K562 (cell line): ENCODE measurements around the gene TRAK1. TPM values are rescaled to one million over a fixed set of nuclear protein-coding genes. Genes with fewer than 3 reads are reported as not detected.

Source experiments
- ATAC-seq: fragments of 200-7000 bp; cut with Tn5 transposase; 3 replicates; pipeline ENCODE4 v1.9.1; 2020; ENCODE audit warnings: moderate library complexity
- BruUV-seq: library from RNA; stranded (reverse); fragments of 400-500 nt; replicated peaks from 2 replicates; lab custom pipeline; 2021; lab: Mats Ljungman, UMichigan
- CTCF ChIA-PET: fragments of 300-600 bp; formaldehyde crosslinking; extraction: SDS; loops from one replicate; lab custom pipeline; 2021; ENCODE audit warnings: low intra/inter-chr PET ratio; lab: Yijun Ruan, JAX
- POLR2A ChIA-PET: fragments of 300-600, 350-650 bp; sonication (Branson Sonifier 250); formaldehyde crosslinking; extraction: SDS; loops from one replicate; lab custom pipeline; 2021; ENCODE audit warnings: antibody characterized with exemption, inconsistent platforms; lab: Yijun Ruan, JAX
- DNase-seq, 4 experiments: peaks; one replicate each; pipeline versions ENCODE4 v3.0.0 to v3.0.0-alpha.2; 2011 to 2018; ENCODE audit warnings: low spot score in 3 of 4, mixed read lengths in 3 of 4; ENCODE audit errors: extremely low read depth in 1 of 4
- FAIRE-seq: peaks from 2 replicates; lab custom pipeline; 2011; peaks lifted over from hg19 to GRCh38; lab: Jason Lieb, UNC
- H2AFZ ChIP-seq: 2 replicates; pipeline ENCODE4 v1.6.0; 2011; ENCODE audit warnings: low read depth, low read length, control low read depth, inconsistent platforms
- H3K27ac ChIP-seq: fragments of 200-600 bp; 3 replicates; pipeline ENCODE4 v1.8.0; 2011; ENCODE audit warnings: low read depth, mild to moderate bottlenecking, control low read depth, inconsistent platforms, low read length, moderate library complexity, mixed read lengths; ENCODE audit errors: extremely low read depth
- H3K27me3 ChIP-seq, 2 experiments: fragments of 300-600 bp in 1 of 2; 2 replicates in 1 of 2; 3 replicates in 1 of 2; pipeline versions ENCODE4 v1.6.0 to v1.8.0; 2011; ENCODE audit warnings: inconsistent platforms in 2 of 2, low read length in 2 of 2, mild to moderate bottlenecking in 1 of 2, mixed read lengths in 1 of 2, moderate library complexity in 1 of 2; ENCODE audit not compliant: control insufficient read depth in 2 of 2, insufficient read depth in 2 of 2
- H3K36me3 ChIP-seq: fragments of 300-600 bp; 3 replicates; pipeline ENCODE4 v1.8.0; 2011; ENCODE audit warnings: mild to moderate bottlenecking, low read length, inconsistent platforms; ENCODE audit not compliant: control insufficient read depth, insufficient read depth
- H3K4me1 ChIP-seq, 2 experiments: fragments of 200-600 bp in 1 of 2; replicated peaks in 1 of 2; 2 replicates in 1 of 2; 3 replicates in 1 of 2; pipeline versions ENCODE4 v1.5.1 to v1.8.0; 2011; ENCODE audit warnings: inconsistent platforms in 2 of 2, low read length in 2 of 2, mild to moderate bottlenecking in 1 of 2, mixed read lengths in 1 of 2, moderate library complexity in 1 of 2; ENCODE audit not compliant: control insufficient read depth in 2 of 2, insufficient read depth in 2 of 2
- H3K4me2 ChIP-seq: 2 replicates; pipeline ENCODE4 v1.6.1; 2011; ENCODE audit warnings: low read length, control low read depth, inconsistent platforms, mixed read lengths; ENCODE audit not compliant: insufficient read depth
- H3K4me3 ChIP-seq: fragments of 200-600 bp; sonication (generic), shearing (Covaris generic); 2 replicates; pipeline ENCODE4 v1.5.1; 2016; ENCODE audit warnings: control low read depth, inconsistent platforms
- H3K79me2 ChIP-seq: fragments of 200-600 bp; 3 replicates; pipeline ENCODE4 v1.8.0; 2011; ENCODE audit warnings: low read length, inconsistent platforms; ENCODE audit not compliant: control insufficient read depth, insufficient read depth
- H3K9ac ChIP-seq, 2 experiments: 2 replicates each; pipeline versions ENCODE4 v1.6.0 to v1.6.1; 2011; ENCODE audit warnings: low read depth in 2 of 2, low read length in 2 of 2, control low read depth in 1 of 2, inconsistent platforms in 1 of 2, mild to moderate bottlenecking in 1 of 2, mixed read lengths in 1 of 2; ENCODE audit not compliant: insufficient read depth in 1 of 2
- H3K9me1 ChIP-seq: one replicate; pipeline ENCODE4 v1.6.0; 2011; ENCODE audit warnings: inconsistent platforms, mild to moderate bottlenecking, low read length, moderate library complexity; ENCODE audit not compliant: control insufficient read depth, insufficient read depth
- H3K9me3 ChIP-seq: replicated peaks from 2 replicates; pipeline ENCODE4 v1.5.1; 2011; ENCODE audit warnings: low read depth, low read length, inconsistent platforms; ENCODE audit not compliant: control insufficient read depth, insufficient read depth
- H4K20me1 ChIP-seq: replicated peaks from 2 replicates; pipeline ENCODE4 v1.6.1; 2011; ENCODE audit warnings: low read length, inconsistent platforms, mixed read lengths; ENCODE audit not compliant: control insufficient read depth, insufficient read depth
- E2F3 ChIP-seq: fragments of 250-450 bp; sonication (Bioruptor Pico); IDR thresholded peaks from 2 replicates; pipeline ENCODE4 v1.4.0; 2020; ENCODE audit warnings: mild to moderate bottlenecking
- EP400 ChIP-seq: fragments of 450-650 bp; IDR thresholded peaks from 2 replicates; pipeline ENCODE4 v1.6.1; 2017; ENCODE audit warnings: antibody characterized with exemption, mild to moderate bottlenecking, moderate library complexity
- HSF4 ChIP-seq: fragments of 250-450 bp; sonication (Bioruptor Pico); IDR thresholded peaks from 2 replicates; pipeline ENCODE4 v2.1.2; 2022; ENCODE audit warnings: mild to moderate bottlenecking, moderate library complexity, borderline replicate concordance
- MEF2D ChIP-seq: conservative IDR thresholded peaks from 2 replicates; pipeline ENCODE4 v1.6.1; 2016; ENCODE audit warnings: low read depth, missing genetic modification characterization, missing compliant biosample characterization
- PTBP1 ChIP-seq: fragments of 200-400 bp; formaldehyde crosslinking; IDR thresholded peaks from 2 replicates; pipeline ENCODE4 v1.6.1; 2017; ENCODE audit warnings: low read depth, low read length
- THRAP3 ChIP-seq: fragments of 450-650 bp; IDR thresholded peaks from 2 replicates; pipeline ENCODE4 v1.6.1; 2016; ENCODE audit warnings: mild to moderate bottlenecking, inconsistent platforms, borderline replicate concordance
- ZSCAN29 ChIP-seq: fragments of 450-650 bp; IDR thresholded peaks from 2 replicates; pipeline ENCODE4 v1.6.1; 2017
- WGBS: fragments of 100-300 bp; shearing (Covaris generic); methylation state at CpG from one replicate; pipeline ENCODE4 v1.1.6; 2016; ENCODE audit warnings: low coverage, mixed read lengths; ENCODE audit not compliant: insufficient coverage; ENCODE audit errors: missing lambda C conversion rate; 5-methylcytosine and 5-hydroxymethylcytosine counted together
- in situ Hi-C: fragments of 300-500 bp; cut with MboI; formaldehyde crosslinking; loops from 4 replicates; pipeline ENCODE4 v1.15.0; 2018; ENCODE audit warnings: inconsistent platforms, mixed read lengths
- intact Hi-C: fragments of 100-400 bp; cut with micrococcal nuclease; formaldehyde crosslinking; loops from 2 replicates; pipeline ENCODE4 v1.14.2; 2022
- polyA plus RNA-seq, 8 experiments: library from polyadenylated mRNA; depleted of rRNA in 4 of 8; stranded (reverse) in 5 of 8; unstranded in 3 of 8; fragments of >200 nt; fragmentation: Nextera tagmentation in 2 of 8; fragmentation: Illumina TruSeq in 1 of 8; extraction: Ambion mirVana in 2 of 8; extraction: Trizol in 1 of 8; gene quantifications; 2 replicates each; pipeline versions ENCODE4 v1.2.1 to v1.2.3, GENCODE V29; 2011 to 2014; ENCODE audit warnings: inconsistent platforms in 1 of 8, missing spikeins in 1 of 8
- total RNA-seq, 7 experiments: library from RNA; depleted of rRNA in 6 of 7; stranded (reverse); fragments of >200 nt in 6 of 7; fragmentation: Illumina TruSeq in 2 of 7; extraction: Trizol in 2 of 7; gene quantifications; 2 replicates each; pipeline versions ENCODE4 v1.2.1 to v1.2.3, GENCODE V29; 2011 to 2021; ENCODE audit warnings: low replicate concordance in 1 of 7
- TF ChIP-seq, protein P1 (sequence below): fragments of 450-650 bp; formaldehyde crosslinking; IDR thresholded peaks from 2 replicates; pipeline ENCODE4 v1.4.0; 2020; ENCODE audit warnings: mild to moderate bottlenecking, mixed read lengths
- TF ChIP-seq, protein P2 (sequence below): fragments of 250-450 bp; sonication (Bioruptor Pico); IDR thresholded peaks from 2 replicates; pipeline ENCODE4 v1.4.0; 2020
- TF ChIP-seq, protein P3 (sequence below): fragments of 250-450 bp; sonication (Bioruptor Pico); IDR thresholded peaks from 2 replicates; pipeline ENCODE4 v1.4.0; 2020; ENCODE audit warnings: mild to moderate bottlenecking, moderate library complexity

TRAK1 gene
- total and polyA plus RNA-seq, 9 of the 15 experiments (the other 6 are each of a cell fraction or from before 2014, with no cell fraction given) = 5.3 to 28.5 (median 17.5) TPM

DNA sequence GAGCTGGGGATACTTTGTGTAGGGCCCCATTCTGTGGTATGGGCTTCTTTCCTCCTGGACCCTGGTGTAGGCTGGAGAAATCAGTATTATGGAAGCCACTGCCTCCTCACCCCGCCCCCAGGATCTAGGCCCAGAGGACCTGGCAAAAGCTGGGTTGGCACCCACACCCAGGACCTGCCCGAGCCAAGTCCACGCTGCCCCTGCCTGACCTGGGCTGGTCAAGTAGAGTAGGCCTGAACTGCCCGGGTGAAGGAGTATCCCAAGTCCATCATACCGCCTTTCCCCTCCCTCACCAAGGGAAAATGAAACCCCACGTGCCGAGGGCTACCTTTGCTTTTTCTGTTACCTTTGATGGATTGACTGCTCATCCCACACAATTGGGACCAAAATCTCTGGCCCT, 37.7 kb upstream of the TRAK1 start:
- no peaks in the 10 kb centered on the region for H3K27me3 ChIP-seq
- no peaks in the 10 kb centered on the region for H3K9me1 ChIP-seq
- no TSS peak for BruUV-seq
- H3K4me1 ChIP-seq = peaks cover 3 to 4% of the 10 kb centered on the region in 2 experiments; a peak in 3 of 5 replicates
- intact Hi-C loops = no loop called here
- WGBS = 75% methylated on average over 7 of the region's 7 CpGs
- ATAC-seq = no peak
- FAIRE-seq = no peak
- peaks cover 26% of the 10 kb centered on the region; the same call in 2 of the 3 replicates for H3K79me2 ChIP-seq
- H3K27ac ChIP-seq = no peak overlapping the region
- no peak overlapping the region for H2AFZ ChIP-seq
- CTCF ChIA-PET = no interaction called here
- no peaks in the 10 kb centered on the region for H3K36me3 ChIP-seq
- in situ Hi-C loops = no loop called here
- H3K4me2 ChIP-seq = no peak overlapping the region
- no peak overlapping the region for H3K9ac ChIP-seq
- H3K4me3 ChIP-seq = no peak overlapping the region
- H4K20me1 ChIP-seq = peaks cover 35% of the 10 kb centered on the region
- no peak for DNase-seq
- POLR2A ChIA-PET = interaction anchor here (0.6 to 3.2 kb wide), 2 partner anchors 18 to 109 kb away, joined by 3 to 14 read pairs; no protein-coding TSS in a partner anchor
- H3K9me3 ChIP-seq = no peaks in the 10 kb centered on the region
- TF ChIP-seq HSF4 (CRISPR knock-in tag) (no peak), THRAP3 (no peak), E2F3 (no peak), ZSCAN29 (no peak), EP400 (no peak), MEF2D (no peak), PTBP1 (no peak)
- TF ChIP-seq, protein P1, sequence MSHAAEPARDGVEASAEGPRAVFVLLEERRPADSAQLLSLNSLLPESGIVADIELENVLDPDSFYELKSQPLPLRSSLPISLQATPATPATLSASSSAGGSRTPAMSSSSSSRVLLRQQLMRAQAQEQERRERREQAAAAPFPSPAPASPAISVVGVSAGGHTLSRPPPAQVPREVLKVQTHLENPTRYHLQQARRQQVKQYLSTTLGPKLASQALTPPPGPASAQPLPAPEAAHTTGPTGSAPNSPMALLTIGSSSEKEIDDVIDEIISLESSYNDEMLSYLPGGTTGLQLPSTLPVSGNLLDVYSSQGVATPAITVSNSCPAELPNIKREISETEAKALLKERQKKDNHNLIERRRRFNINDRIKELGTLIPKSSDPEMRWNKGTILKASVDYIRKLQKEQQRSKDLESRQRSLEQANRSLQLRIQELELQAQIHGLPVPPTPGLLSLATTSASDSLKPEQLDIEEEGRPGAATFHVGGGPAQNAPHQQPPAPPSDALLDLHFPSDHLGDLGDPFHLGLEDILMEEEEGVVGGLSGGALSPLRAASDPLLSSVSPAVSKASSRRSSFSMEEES (CRISPR knock-in tag) = no peak
- TF ChIP-seq, protein P2, sequence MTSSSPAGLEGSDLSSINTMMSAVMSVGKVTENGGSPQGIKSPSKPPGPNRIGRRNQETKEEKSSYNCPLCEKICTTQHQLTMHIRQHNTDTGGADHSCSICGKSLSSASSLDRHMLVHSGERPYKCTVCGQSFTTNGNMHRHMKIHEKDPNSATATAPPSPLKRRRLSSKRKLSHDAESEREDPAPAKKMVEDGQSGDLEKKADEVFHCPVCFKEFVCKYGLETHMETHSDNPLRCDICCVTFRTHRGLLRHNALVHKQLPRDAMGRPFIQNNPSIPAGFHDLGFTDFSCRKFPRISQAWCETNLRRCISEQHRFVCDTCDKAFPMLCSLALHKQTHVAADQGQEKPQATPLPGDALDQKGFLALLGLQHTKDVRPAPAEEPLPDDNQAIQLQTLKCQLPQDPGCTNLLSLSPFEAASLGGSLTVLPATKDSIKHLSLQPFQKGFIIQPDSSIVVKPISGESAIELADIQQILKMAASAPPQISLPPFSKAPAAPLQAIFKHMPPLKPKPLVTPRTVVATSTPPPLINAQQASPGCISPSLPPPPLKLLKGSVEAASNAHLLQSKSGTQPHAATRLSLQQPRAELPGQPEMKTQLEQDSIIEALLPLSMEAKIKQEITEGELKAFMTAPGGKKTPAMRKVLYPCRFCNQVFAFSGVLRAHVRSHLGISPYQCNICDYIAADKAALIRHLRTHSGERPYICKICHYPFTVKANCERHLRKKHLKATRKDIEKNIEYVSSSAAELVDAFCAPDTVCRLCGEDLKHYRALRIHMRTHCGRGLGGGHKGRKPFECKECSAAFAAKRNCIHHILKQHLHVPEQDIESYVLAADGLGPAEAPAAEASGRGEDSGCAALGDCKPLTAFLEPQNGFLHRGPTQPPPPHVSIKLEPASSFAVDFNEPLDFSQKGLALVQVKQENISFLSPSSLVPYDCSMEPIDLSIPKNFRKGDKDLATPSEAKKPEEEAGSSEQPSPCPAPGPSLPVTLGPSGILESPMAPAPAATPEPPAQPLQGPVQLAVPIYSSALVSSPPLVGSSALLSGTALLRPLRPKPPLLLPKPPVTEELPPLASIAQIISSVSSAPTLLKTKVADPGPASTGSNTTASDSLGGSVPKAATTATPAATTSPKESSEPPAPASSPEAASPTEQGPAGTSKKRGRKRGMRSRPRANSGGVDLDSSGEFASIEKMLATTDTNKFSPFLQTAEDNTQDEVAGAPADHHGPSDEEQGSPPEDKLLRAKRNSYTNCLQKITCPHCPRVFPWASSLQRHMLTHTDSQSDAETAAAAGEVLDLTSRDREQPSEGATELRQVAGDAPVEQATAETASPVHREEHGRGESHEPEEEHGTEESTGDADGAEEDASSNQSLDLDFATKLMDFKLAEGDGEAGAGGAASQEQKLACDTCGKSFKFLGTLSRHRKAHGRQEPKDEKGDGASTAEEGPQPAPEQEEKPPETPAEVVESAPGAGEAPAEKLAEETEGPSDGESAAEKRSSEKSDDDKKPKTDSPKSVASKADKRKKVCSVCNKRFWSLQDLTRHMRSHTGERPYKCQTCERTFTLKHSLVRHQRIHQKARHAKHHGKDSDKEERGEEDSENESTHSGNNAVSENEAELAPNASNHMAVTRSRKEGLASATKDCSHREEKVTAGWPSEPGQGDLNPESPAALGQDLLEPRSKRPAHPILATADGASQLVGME (CRISPR knock-in tag) = no peak
- TF ChIP-seq, protein P3, sequence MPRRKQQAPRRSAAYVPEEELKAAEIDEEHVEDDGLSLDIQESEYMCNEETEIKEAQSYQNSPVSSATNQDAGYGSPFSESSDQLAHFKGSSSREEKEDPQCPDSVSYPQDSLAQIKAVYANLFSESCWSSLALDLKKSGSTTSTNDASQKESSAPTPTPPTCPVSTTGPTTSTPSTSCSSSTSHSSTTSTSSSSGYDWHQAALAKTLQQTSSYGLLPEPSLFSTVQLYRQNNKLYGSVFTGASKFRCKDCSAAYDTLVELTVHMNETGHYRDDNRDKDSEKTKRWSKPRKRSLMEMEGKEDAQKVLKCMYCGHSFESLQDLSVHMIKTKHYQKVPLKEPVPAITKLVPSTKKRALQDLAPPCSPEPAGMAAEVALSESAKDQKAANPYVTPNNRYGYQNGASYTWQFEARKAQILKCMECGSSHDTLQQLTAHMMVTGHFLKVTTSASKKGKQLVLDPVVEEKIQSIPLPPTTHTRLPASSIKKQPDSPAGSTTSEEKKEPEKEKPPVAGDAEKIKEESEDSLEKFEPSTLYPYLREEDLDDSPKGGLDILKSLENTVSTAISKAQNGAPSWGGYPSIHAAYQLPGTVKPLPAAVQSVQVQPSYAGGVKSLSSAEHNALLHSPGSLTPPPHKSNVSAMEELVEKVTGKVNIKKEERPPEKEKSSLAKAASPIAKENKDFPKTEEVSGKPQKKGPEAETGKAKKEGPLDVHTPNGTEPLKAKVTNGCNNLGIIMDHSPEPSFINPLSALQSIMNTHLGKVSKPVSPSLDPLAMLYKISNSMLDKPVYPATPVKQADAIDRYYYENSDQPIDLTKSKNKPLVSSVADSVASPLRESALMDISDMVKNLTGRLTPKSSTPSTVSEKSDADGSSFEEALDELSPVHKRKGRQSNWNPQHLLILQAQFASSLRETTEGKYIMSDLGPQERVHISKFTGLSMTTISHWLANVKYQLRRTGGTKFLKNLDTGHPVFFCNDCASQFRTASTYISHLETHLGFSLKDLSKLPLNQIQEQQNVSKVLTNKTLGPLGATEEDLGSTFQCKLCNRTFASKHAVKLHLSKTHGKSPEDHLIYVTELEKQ = no peak
